GM19193 (cell line): ENCODE data around the gene RNU2-63P.

ENCODE experiments used
- POLR2A ChIP-seq: IDR thresholded peaks from 4 replicates; pipeline ENCODE4 v1.6.1; 2011; ENCODE audit not compliant: insufficient read depth, insufficient read length; ENCODE audit errors: extremely low read depth

The RNU2-63P gene

DNA sequence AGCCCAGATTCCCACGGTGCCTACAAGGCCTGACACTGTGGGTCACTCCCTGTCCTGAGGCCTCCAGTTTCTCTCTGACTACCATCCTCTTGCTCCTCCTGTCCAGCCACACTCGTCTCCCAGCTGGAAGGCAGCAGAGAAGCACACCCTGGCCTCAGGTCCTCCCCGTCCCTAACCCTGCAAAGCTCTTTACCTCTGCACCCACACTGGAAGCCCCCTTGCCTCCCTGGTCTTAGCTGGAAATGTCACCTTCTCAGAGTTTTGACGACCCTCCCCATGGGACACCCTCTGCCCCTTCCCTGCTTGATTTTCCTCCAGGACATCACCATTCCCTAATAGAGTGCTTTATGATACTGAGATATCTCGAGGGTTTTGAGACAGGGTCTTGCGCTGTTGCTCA is 10.6 kb downstream of the RNU2-63P start:
- no peak for TF ChIP-seq POLR2A

- TF ChIP-seq POLR2A = no peak
Measured at GRCh38 chr2:88003074-88003755, 13.1 kb downstream of the RNU2-63P start.

- TF ChIP-seq POLR2A = no peak
Measured at GRCh38 chr2:88002359-88002707, 14.0 kb downstream of the RNU2-63P start.

GRCh38 chr2:87996570-87996969 is 19.8 kb downstream of the RNU2-63P start:
- no peak for TF ChIP-seq POLR2A

- no peak for TF ChIP-seq POLR2A
Measured at GRCh38 chr2:87995756-87996155, 20.6 kb downstream of the RNU2-63P start.
